ENCODE measurements around the gene CCDC92B.

CCDC92B gene

DNA sequence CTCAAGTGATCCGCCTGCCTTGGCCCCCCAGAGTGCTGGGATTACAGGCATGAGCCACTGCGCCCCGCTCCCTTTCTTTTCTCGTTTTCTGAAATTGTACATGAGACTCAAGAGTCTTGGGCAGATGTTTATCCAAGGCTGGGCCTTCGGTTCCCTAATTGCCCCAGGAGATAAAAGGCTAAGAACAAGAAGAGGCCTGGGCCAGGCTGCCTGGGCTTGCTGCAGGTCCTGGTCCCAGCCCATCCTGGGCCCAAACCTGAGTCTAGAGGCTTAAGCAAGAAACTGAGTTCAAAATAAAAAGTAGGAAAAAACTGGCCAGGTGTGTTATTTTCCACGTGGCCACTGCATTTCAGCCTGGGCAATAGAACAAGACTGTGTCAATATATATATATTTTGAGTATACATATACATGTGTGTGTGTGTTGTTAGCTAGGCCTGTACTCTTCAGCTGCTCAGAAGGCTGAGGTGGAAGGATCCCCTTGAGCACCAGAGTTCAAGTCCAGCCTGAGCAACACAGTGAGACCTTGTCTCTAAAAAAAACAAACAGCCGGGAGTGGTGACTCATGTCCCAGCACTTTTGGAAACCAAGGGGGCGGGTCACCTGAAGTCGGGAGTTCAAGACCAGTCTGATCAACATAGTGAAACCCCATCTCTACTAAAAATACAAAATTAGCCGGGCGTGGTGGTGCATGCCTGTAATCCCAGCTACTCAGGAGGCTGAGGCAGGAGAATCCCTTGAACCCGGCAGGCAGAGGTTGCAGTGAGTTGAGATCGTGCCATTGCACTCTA is 31.1 kb downstream of the CCDC92B start:
- no peak for DNase-seq

DNA sequence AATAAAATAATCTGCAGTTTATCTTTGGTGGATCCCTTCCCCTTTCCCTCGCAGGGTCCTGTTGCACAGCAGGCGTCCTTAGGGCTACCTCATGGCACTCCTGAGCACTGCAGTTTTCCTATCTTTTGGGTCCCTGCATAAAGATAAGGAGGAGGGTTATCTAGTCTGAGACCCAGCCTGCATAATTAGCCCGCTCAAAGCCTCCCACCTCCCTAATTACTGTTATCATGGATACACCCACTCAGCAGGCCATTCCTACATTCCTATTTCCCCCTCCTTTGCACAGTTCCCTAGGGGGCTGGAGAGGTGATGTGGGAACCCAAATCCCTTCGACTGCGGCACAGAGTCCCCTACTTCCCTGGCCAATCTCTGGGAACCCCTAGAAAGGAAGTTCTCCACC is 32.8 kb downstream of the CCDC92B start:
- DNase-seq, result peak; percentile 12

DNA sequence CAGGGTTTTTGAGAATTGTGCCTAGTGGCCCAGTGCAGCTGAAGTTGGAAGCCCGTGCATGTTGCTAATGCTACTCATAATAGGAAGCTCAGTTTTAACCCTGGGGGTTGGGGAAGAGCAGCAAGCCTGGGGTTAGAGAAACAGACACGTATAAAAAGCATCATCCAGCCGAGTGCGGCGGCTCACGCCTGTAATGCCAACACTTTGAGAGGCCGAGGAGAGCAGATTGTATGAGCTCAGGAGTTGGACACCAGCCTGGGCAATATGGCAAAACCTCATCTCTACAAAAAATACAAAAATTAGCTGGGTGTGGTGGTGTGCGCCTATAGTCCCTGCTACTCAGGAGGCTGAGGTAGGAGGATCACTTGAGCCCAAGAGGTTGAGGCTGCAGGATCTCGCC is 35.6 kb downstream of the CCDC92B start:
- no peak for DNase-seq

DNA sequence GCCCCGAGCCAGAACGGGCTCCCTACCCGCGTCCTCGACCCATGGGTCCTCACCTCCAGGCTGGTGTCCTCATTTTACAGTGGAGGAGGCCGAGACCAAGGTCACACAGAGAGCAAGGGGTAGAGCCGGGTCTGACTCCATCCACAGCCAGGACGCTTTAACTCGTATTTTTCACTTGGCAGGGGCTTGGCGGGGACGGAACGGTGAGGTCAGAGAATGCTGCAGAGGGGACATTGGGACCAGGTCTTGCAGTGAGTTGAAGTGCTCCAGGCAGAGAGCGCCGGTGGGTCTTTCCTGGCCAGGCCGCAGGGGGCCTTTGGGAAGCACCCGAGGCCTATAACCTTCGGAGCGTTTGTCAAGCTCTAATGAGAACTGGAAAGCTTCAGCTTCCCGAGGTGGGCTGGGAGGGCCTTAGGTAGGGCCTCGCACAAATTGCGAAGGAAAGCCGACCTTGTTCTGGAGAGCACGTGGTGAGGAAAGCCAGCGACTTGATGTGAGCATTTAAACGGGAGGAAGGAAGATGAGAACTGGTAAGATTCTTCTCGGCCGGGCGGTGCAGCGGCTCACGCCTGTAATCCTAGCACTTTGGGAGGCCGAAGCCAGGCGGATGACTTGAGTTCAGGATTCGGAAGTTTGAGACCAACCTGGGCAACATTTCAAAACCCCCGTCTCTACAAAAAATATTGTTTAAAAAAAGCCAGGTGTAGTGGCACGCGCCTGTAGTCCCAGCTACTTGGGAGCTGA is 37.0 kb downstream of the CCDC92B start:
- no peak for DNase-seq

DNA sequence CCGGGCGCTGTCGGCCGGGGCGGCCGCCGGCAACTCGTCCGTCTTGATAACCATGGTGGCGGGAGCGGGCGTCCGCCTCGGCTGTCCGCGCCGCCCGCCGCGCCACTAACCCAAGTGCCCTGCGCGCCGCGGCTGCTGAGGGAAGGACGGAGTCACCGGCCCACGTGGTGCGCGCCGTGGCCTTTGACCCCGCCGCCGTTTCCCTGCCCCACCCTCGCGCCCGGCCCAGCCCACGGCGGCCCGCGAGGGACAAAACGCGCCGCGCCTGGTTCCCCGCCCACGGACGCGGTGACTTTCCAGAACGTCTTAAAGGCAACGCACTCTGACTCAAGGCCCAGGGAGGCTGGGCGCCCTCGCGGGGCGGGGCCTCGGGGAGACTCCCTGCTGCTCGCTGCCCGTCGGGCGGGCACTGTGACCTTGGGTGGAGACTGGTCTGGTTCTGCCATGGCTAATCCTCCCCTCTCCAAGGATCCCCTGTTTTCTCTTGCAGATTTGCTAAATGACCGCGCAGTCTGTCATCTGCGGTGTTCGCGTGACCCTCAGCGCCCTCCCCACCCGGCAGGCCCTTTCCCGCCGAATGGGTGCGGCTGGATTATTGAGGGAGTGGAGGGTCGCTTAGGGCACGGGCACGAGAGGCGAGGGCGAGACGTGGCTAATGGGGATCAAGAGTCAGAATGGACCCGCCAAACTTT is 37.7 kb downstream of the CCDC92B start, which contains the start of gene CLUH:
Gene CLUH, minus strand, starts transcription at position 157 of the 692 bp plus-strand sequence. Its CDS starts 103 bp downstream, at position 54.
- DNase-seq, result peak; percentile 98

DNA sequence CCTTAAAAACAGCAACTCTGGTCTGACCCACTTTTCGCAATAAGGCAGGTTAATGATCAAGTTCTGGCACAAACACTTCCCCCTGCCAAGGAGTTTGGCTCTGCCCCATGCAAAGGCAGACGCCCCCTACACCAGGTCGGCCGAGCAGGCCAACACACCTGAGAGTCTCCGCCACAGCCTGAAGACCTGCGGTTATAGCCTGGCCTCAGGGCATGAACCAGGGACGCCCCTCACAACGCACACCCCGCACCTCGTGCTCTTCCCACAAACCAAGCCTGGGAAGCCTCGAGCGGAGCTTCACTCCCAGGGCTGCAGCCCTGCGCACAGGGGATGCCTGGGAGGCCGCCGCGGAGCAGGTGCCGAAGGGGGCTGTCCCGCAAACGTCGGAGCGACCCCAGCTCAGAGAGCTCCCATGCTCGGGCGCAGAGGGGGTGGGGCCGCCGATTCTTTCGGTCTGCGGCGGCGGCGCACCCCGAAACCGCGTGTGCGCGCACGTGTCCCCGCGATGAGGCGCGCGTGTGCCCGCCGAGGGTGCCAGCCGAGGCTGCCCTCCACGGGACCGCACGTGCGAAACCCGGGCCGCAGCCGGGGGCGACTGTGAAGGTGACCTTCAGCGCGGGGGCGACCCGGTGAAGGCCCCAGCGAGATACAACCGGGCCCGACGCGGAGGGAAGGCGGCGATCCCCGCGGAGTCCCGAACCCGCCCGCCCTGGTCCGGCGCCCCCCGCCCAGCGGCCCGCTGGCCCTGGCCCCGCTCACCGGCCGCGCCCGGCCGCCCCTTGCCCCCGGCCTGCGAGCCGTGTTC is 38.4 kb downstream of the CCDC92B start:
- peak; percentile 63 for DNase-seq

DNA sequence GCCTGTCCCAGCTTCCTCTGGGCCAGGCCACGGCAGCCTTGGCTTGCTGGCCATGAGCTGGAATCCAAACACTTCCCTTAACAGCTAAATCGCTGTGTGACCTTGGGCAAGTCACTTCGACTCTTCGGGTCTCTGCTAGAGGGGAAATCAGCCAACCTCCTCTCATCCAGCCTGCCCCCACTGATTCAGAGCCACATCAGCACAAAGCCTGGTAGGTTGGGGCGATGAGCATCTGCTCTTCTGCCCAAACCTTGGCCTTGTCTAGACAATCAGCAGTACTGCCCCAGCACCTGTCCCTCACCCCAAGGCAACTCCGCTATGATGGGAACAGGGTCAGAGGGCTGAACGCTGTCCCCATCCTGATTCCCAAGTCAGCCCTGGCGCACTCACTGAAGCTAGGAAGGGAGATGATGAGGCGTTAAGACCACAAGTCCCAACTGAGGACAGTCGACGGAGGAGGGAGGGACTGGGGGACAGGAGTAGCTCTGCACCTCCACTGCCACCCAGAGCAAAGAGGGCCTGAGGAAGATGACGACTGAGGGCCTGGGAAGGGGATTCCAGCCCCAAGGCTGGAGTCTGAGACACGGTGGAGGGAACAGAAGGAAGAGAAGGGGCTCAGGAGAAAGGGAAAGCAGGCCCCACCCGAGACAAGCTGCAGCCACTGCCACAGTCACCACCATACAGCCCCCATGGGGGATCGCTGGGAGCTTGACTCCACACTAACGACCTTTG is 39.2 kb downstream of the CCDC92B start:
- no peak for DNase-seq

DNA sequence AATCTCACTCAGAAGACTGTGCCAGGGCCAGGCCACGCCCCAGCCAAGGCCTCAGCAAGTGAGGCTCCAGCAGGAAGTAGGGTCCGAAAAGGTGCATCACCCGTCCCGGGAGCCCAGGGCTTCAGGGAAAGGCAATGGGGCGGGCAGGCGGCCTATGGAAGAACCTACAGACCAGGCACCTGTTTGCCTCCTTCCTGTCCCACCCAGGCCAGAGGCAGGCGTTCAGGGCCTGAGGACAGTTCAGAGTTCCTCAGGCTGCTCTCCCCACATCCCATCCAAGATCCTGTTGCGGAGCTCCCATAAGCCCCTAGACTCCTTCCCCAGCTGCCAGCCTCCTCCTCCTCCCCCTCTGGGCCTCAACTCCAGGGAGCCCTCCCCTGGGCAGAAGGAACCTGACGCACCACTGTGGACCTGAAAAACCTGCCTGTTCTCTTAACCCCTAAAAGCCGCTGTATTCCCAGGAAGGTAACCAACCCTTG is 40.2 kb downstream of the CCDC92B start:
- DNase-seq, result peak; percentile 63

DNA sequence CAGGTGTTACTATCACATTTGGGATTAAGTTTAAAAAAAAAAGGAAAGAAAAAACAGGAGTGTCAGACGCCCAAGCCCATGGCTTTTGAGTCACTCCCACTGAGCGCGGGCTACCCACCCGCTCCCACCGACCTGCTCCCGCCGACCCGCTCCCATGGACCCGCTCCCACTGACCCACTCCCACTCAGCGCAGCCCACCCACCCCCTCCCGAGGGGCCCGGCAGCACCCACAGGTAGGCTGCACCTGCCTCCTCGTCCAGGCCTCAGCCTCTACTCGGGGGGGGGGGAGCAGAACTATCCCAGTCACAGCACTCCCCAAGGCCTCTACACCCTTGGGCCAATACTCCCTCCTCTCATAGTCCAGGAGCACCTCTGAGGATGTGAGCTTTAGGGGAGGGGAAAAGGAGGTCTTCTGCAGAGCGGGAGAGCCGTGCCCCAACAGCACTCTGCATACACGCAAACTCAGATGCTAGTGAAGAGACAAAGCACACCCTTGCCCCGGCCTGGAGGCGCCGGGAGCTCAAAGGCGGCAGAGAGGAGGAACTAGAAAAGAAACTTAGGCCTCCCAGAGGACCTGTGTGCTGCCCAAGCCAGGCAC is 40.8 kb downstream of the CCDC92B start:
- DNase-seq, result no peak

DNA sequence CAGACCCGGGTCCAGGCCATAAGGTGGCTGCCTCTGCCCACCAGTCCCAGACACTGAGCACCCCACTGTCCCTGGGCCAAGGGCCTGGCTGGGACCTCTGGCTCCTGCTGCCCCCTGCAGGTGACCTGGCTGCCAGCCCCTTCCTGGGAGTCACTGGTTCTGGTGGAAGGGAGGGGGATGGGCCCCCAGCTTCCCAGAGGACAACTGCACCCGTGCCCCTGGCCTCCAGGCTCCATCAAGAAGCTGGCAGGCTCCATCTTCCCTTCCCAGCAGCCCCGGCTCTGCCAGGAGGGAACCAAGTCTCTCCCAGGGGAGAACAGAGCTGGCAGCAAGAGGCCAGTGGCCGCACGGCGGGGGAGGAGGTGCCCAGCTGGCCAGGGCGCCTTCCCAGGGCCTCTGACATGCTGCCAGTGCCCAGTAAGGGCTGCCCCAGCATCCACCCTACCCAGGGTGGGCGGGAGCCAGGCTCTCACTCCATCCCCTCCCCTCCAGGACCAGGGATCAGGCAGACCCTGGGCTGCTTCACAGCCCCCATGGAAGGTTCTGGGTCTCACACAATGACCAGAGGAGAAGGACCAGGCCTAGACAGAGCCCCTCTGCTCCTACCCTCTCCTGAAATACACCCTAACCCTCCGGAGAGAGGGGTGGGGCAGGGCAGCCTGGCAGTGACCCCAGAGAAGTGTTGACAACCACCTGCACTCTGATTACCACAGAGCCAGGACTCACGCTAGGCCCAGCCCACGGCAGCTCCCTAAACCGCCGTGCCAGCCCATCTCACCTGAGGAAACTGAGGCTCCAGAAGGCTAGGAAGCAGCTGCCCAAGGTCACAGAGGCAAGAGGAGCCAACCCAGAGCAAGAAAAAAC is 41.5 kb downstream of the CCDC92B start:
- peak; percentile 51 for DNase-seq

DNA sequence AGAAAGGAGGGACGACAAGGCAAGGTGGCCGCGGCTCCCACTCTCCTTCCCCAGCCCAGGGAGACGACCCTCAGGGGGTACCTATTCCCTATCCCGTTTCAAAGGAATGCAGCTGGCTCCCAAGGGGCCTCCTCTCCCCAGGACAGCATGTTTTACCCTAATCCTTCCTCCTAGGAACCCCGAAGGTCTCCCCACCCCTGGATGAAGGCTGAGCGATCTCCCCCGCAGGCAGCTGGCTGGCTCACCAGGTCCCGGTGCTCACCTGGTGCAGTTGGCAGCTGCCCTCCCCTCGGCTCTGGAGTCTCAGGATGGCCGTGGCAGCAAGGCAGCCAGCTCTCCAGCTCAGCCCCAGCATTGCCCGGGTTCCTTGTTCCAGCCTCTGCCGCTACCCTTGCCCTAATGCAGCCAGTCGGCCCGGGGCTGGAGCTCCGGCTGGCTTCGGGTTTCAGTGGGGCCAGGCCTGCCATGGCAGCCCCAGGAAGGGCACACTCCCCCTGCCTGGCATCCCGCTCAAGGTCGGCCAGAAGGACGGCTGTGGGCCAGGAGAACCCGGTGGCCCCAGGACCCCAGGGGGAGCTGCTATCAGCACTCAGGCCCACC is 42.4 kb downstream of the CCDC92B start:
- DNase-seq, result no peak

DNA sequence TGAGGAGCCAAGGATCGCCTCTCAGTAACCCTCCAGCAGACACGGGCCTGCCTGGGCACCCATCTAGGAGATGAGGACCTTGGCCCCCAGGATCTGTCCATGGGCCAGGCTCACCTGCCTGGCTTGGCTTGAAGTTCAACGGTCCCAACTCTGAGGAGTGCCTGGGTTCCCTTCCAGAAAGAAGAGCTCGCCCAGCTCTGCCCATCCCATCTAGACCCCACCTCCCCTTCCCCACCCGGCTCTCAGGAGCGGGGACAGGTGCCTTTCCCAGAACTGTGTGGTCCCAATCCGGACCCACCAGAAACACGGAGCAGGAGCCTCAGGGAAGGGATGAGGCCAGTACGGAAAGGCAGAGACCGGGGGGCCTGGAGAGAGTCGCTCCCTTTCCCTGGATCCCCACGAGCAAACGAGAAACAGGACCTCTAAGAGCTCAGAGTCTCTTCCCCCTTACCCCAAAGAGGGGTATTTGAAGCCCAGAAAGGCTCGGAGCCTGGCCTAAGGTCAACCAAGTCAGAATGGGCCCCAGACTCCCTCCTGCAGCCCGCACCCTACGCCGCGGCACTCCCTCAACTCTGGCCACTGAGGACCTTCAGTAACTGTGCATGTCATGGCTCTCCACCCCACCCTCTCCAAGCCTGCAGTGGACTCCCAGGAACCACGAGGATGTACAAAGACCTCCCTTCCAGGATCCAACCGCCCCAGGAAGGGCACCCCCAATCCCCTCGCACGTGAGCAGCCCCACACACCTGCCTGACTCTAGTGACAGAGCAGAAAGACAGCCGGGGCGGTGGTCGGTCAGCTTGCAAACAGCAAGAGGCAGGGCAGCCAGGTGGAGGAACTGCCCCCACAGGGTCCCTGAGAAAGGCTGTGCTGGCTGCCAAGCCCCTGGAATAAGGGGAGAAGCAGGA is 43.3 kb downstream of the CCDC92B start:
- no peak for DNase-seq

DNA sequence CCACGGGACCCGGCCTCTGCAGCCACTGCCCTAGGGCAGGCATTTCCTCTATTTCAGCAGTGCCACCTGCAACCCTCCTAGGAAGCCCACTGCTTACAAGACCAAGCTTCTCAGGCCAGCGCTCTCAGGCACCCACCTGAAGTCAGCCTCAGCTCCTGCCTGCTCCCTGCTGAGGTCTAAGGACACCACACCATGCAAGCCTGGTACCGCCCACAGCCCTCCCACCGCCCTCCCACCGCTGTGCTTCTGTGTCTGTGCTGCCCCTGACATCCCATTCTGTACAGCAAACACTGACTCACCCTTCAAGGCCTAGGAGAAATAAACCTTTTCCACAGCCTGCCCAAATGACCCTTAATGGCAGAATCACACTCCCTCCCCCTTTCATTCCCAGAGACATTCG is 44.2 kb downstream of the CCDC92B start:
- DNase-seq, result no peak

DNA sequence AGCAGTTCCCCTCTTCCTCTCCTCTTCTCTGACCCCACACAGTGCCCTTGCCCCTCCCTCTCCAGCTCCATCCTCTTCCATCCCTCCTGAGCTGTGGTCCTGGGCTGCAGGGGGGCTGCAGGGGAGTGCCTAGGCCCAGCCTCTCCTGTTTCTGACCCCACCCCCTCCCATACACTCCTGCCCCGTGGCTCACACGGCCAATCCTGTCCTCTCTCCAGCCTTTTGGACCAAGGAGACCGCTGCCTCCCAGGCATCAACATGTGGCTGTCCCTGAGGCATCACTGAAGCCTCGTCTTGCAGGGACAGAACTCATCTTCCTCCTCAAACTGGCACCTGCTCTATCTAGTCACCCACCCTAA is 44.6 kb downstream of the CCDC92B start:
- DNase-seq, result no peak

DNA sequence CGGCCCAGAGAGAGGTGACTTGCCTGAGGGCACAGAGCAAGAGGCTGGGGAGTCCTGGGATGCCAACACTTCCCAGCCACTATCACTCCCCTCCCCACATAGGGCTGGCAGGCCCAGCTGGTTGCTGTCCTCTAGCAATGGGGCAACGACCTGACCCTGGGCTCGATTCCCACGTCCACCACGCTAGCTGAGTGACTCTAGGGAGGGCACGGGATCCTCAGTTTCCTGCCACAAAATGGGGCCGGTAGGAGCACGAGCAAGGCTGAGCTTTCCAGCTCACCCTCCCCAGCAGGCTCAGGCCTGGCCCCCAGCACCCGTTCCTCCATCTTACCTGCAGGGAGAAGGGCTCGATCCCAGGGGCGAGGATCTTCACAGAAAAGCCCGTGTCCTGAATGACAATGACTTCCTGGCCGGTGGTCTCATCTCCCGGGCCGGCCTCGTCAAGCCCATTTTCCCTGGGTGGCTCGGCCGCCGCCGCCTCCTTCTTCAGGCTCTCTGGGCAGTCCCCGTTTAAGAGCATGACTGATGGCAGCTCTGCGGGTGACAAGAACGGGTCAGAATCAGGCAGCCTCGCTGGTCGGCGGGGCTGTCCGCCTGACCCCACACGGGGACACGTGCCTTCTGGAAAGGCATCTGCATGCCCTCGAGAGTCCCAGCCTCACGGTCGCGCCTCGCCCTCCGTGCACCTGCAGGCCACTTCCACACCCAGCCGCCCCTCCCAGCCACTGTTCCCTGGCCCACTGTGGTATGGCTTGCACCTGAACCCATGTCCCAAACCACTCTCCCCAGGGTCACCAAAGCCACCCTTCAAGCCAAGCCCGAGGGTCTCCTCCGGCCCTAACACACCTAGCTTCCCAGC is 45.2 kb downstream of the CCDC92B start:
- no peak for DNase-seq

DNA sequence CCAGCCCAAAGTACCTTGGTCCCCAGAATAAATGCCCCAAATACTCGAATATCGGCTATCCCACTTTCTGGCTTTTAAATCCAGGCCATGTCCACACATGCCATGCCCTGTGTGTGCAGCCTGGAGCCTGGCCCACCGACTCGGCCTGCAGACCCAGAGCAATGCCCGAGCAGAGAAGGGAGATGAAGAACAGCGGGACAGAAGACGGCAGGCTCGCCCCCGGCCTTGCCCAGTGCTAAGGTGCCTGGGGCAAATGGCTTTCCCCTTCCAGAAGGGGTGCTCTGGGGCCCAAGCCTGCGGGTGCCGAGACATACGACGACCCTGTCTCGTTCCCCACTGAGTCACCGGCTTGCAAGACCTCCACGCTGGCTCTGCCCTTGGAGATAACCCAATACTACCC is 45.8 kb downstream of the CCDC92B start:
- DNase-seq, result no peak

DNA sequence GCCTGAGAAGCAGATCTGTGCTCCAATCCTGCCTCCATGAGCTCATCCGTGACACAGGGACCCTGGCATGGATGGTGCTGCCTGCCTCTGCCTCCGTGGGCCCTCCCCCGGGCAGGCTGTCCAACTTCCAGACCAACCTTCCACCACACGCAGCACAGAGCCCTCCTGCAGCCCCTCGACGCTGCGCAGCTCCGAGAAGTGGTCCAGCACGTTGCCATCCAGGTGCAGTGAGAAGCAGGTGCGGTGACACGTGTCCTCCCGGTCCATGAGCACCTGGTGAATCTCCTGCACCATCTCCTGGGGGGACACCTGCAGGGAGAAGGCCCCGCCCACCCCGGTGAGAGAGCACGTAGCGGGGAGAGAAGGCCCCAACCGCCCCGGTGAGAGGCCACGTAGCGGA is 46.3 kb downstream of the CCDC92B start:
- no peak for DNase-seq
